Measurements from ENCODE around the gene LBP.
A peak's percentile ranks its signal among the peaks of the same experiment; 100 is the strongest.
"Not testable (repeated sequence)": the region's sequence is repeated elsewhere in the genome, so short reads cannot be mapped to it uniquely, and the experiment has no call there.

The LBP gene

DNA sequence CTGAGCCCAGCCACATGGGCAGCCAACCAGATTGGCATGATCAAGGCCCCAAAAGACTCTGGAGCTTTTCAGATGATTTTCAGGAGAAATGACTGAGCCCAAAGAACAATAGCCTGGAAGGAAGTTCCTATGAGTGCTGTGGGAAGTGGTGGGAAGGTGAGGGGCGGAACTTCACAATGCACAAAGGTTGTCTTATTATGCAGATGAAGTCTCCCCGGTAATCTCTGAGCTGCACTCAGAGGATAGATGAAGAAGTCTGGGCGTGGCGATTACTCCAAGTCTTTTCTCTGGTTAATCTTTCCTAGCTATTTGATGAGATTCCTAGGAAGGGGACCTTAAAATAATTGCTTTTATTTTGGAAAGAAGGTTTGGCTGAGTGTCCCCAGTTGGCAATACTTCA is 36.9 kb downstream of the LBP start:
- TF ChIP-seq TAF1 (IDR thresholded peaks at IDR 0.05; ENCODE audit: borderline replicate concordance, low read depth, low read length) = no peak
- TF ChIP-seq POLR2A (IDR thresholded peaks at IDR 0.05; ENCODE audit: low read depth, low read length) = no peak
- no peak for TF ChIP-seq POLR2AphosphoS5 (IDR thresholded peaks at IDR 0.05; ENCODE audit: low read depth, low read length)
- FAIRE-seq (no peak), DNase-seq (ENCODE audit: insufficient read length) (no peak)

DNA sequence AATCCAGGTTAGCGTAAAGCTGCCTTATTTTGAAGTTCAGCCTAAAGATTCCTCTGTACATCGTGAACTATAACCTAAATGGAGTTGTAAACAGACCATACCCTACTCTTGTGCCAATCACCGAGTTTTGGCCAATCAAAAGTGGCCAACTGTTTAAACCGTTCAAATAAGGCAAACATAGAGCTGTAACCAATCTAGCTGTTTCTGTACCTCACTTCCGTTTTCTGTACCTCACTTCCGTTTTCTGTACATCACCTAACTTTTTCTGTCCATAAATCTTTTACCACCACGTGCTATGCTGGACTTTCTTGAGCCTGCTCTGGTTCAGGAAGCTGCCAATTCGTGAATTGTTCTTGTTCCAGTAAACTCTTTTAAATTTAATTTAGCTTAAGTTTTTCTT is 39.7 kb downstream of the LBP start:
- FAIRE-seq = peak; percentile 40
- no peak for DNase-seq (ENCODE audit: insufficient read length)
- TF ChIP-seq POLR2AphosphoS5 (IDR thresholded peaks at IDR 0.05; ENCODE audit: low read depth, low read length) = no peak
- no peak for TF ChIP-seq POLR2A (IDR thresholded peaks at IDR 0.05; ENCODE audit: low read depth, low read length)
- no peak for TF ChIP-seq TAF1 (IDR thresholded peaks at IDR 0.05; ENCODE audit: borderline replicate concordance, low read depth, low read length)

DNA sequence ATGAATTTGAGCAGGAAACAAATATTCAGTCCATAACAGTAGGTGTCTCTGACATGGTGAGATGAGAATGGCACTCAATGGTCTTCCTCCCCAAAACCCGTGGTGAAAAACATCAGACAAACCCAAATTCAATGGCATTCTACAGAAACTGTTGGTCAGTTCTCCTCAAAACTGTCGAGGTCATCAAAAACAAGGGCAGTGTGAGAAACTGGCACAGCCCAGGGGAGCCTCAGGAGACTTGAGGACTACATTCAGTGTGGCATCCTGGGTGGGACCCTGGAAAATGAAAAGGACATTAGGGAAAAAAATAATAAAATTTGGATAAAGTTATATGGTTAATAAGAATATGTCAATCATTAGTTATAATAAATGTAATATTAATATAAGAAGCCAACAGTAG is 40.6 kb downstream of the LBP start:
- no peak for TF ChIP-seq TAF1 (IDR thresholded peaks at IDR 0.05; ENCODE audit: borderline replicate concordance, low read depth, low read length)
- no peak for TF ChIP-seq POLR2A (IDR thresholded peaks at IDR 0.05; ENCODE audit: low read depth, low read length)
- TF ChIP-seq POLR2AphosphoS5 (IDR thresholded peaks at IDR 0.05; ENCODE audit: low read depth, low read length) = no peak
- DNase-seq (ENCODE audit: insufficient read length) (no peak), FAIRE-seq (no peak)

DNA sequence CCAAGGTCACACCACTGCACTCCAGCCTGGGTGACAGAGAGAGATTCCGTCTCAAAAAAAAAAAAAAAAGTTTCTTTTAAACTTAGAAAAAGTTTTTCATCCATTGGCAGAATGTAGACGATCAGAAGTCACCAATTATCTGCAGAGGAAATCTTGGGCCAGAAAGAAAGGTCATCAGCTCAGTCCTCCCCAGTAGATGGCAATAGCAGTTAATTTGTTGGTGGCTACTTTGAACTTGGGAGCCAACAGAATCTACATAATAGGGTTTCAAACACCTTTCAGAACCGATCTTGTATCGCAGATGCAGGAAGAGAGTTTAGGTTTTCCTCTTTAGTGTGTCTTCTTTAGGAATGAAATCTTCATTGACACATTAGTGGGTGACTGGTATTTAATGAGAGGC is 41.7 kb downstream of the LBP start:
- no peak for TF ChIP-seq TAF1 (IDR thresholded peaks at IDR 0.05; ENCODE audit: borderline replicate concordance, low read depth, low read length)
- no peak for TF ChIP-seq POLR2A (IDR thresholded peaks at IDR 0.05; ENCODE audit: low read depth, low read length)
- no peak for TF ChIP-seq POLR2AphosphoS5 (IDR thresholded peaks at IDR 0.05; ENCODE audit: low read depth, low read length)
- DNase-seq (ENCODE audit: insufficient read length) = no peak
- no peak for FAIRE-seq

DNA sequence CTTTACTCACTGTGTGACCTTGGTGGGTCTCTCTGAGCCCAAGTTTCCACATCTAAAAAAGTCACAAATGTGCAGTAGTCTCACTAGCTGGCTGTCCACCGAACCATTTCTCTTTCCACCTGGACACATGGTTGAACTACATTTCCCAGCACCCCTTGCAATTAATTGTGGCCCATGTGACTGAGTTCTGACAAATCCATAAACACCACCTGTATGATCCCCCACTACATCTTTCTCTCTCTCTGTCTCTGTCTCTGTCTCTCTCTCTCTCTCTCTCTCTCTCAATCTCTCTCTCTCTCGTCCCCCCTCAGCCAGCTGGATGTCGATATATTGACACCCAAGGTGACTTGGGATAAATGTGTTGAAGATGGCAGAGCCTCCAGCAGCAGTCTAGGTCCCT is 46.1 kb downstream of the LBP start:
- FAIRE-seq (no peak), DNase-seq (ENCODE audit: insufficient read length) (no peak)
- TF ChIP-seq POLR2A (IDR thresholded peaks at IDR 0.05; ENCODE audit: low read depth, low read length) = no peak
- no peak for TF ChIP-seq TAF1 (IDR thresholded peaks at IDR 0.05; ENCODE audit: borderline replicate concordance, low read depth, low read length)
- TF ChIP-seq POLR2AphosphoS5 (IDR thresholded peaks at IDR 0.05; ENCODE audit: low read depth, low read length) = no peak

DNA sequence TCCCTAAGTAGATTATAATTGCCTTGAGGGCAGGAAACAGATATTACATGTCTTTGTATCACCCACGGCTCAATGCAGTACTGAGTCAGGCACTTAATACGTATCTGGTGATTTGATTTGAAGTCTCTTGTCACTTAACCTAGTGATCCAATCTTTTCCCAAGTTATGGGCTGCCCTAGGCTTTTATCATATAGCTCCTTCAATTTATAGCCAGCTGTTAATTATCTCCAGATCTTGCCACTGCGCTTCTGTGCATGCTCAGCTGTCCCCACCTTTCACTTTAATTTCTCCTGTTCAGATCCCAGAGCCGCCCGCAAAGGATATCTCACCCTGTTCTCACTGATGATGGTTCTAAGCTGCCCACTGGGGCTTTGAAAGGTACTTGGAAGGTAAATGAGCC is 47.0 kb downstream of the LBP start:
- TF ChIP-seq TAF1 (IDR thresholded peaks at IDR 0.05; ENCODE audit: borderline replicate concordance, low read depth, low read length) (no peak), POLR2AphosphoS5 (IDR thresholded peaks at IDR 0.05; ENCODE audit: low read depth, low read length) (no peak), POLR2A (IDR thresholded peaks at IDR 0.05; ENCODE audit: low read depth, low read length) (no peak)
- no peak for FAIRE-seq
- no peak for DNase-seq (ENCODE audit: insufficient read length)

DNA sequence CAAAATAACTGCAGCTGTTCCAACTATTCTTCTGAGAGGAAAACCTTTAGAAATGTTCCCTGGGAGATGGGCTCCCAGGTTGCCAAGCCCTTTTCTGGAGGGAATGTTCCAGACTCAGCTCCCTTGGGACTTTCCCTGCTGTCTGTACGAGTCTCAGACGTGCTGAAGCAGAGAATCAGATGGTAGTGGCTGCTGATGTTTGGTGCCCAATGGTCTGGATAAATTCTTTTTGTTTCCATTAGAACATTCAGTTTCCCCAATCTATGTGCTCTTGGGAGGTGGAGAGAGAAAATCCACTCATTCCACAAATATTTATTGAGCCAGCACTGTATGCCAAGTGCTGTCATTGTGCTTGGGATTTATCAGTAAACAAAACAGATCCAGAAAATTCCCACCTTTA is 48.9 kb downstream of the LBP start:
- no peak for FAIRE-seq
- no peak for DNase-seq (ENCODE audit: insufficient read length)
- TF ChIP-seq POLR2AphosphoS5 (IDR thresholded peaks at IDR 0.05; ENCODE audit: low read depth, low read length) (no peak), POLR2A (IDR thresholded peaks at IDR 0.05; ENCODE audit: low read depth, low read length) (no peak)

DNA sequence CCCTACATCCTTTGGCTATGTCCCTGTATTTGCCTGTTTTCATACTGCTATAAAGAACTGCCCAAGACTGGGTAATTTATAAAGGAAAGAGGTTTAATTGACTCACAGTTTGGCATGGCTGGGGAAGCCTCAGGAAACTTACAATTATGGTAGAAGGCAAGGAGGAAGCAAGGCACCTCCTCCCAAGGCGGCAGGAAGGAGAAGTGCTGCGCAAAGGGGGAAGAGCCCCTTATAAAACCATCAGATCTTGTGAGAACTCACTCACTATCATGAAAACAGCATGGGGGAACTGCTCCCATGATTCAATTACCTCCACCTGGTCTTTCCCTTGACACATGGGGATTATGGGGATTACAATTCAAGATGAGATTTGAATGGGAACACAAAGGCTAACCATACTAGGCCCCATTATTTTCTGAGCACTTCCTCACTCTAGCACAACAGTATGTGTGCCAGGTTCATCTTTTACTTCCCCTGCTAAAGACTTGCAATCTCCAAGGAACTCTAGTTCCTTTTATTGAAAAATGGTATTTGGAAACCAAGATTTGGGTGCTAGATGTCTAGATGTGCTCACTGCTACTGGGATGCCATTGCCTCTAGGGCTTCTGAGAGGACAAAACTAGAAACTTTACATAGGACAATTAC is 49.6 kb downstream of the LBP start:
- DNase-seq (ENCODE audit: insufficient read length); FAIRE-seq: not testable (repeated sequence)

DNA sequence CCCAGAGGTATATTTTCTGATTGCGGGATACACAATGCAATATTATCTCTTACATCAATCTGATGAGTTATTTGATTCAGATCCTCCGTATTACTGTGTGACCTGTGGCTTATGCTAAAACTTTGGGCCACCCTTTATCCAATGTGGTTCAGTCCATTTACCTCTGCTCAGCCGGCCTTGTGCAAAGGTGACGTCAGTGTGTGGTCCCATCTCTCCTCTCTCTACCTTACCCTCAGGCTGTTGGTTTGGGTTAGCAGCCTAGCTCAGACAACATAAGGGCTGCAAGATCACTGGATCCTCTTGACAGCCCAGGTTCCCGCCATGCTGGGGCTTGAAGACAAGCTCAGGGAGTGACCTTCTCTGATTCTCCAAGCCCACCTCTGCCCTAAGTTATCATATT is 55.8 kb downstream of the LBP start:
- TF ChIP-seq POLR2A (IDR thresholded peaks at IDR 0.05; ENCODE audit: low read depth, low read length) (no peak), POLR2AphosphoS5 (IDR thresholded peaks at IDR 0.05; ENCODE audit: low read depth, low read length) (no peak), TAF1 (IDR thresholded peaks at IDR 0.05; ENCODE audit: borderline replicate concordance, low read depth, low read length) (no peak)
- no peak for FAIRE-seq
- DNase-seq (ENCODE audit: insufficient read length) = no peak

DNA sequence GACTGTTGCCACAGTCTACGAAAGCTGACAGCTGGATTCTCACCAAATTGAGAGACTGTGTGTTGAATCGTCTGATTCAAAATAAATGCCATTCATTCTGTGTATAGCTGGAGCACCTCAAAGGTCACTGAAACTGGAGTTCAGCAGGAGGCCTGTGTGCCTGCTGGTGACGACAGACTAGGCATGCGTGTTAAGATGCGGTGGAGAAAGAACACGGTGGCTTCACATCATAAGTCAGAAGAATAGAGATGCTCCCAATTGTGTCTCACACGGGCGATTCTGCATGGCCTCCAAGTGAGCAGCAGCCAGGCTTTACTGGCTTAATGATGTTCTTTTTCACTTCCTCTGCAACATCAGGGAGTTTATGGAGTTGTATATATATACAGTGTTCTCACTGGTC is 56.5 kb downstream of the LBP start:
- FAIRE-seq = no peak
- DNase-seq (ENCODE audit: insufficient read length) = no peak
- TF ChIP-seq TAF1 (IDR thresholded peaks at IDR 0.05; ENCODE audit: borderline replicate concordance, low read depth, low read length) = no peak
- no peak for TF ChIP-seq POLR2A (IDR thresholded peaks at IDR 0.05; ENCODE audit: low read depth, low read length)
- no peak for TF ChIP-seq POLR2AphosphoS5 (IDR thresholded peaks at IDR 0.05; ENCODE audit: low read depth, low read length)

DNA sequence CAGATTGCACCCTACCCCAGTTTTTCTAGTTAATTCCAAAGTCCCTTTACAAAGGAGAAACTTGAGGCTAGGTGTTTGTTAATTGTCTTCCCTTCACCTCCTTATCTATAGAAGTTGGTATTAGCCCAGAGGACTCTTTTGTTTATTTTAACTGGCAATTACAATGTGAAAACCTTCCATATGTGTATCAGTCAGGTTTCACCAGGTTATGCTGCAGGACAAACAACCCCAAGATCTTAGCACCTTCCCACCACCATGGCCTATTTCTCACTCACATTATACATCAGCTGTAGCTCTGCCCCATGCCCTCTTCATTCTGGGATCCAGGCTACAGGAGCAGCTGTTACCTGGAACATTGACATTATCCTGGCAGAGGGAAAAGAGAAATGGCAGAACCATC is 57.7 kb downstream of the LBP start:
- TF ChIP-seq TAF1 (IDR thresholded peaks at IDR 0.05; ENCODE audit: borderline replicate concordance, low read depth, low read length) (no peak), POLR2A (IDR thresholded peaks at IDR 0.05; ENCODE audit: low read depth, low read length) (no peak), POLR2AphosphoS5 (IDR thresholded peaks at IDR 0.05; ENCODE audit: low read depth, low read length) (no peak)
- DNase-seq (ENCODE audit: insufficient read length) (no peak), FAIRE-seq (no peak)

DNA sequence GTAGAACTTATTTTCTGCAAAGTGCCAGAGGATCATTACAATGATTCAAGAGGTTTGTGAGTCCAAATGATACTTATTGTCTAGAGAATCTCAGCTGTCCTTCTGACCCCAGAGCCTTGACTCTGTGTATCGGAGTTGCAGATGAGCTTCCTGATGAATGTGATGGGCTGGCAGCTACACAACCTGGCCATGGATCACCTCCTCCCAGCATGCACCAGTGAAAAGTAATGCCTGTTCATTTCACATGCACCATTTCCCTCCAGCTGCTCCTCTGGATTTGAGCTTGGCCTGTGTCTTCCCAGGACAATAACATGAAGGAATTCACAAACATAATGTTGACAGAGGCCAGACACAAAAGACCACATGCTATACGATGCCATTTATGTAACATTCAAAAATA is 58.9 kb downstream of the LBP start:
- FAIRE-seq = no peak
- DNase-seq (ENCODE audit: insufficient read length) = no peak
- TF ChIP-seq POLR2AphosphoS5 (IDR thresholded peaks at IDR 0.05; ENCODE audit: low read depth, low read length) = no peak
- no peak for TF ChIP-seq POLR2A (IDR thresholded peaks at IDR 0.05; ENCODE audit: low read depth, low read length)
- TF ChIP-seq TAF1 (IDR thresholded peaks at IDR 0.05; ENCODE audit: borderline replicate concordance, low read depth, low read length) = no peak

DNA sequence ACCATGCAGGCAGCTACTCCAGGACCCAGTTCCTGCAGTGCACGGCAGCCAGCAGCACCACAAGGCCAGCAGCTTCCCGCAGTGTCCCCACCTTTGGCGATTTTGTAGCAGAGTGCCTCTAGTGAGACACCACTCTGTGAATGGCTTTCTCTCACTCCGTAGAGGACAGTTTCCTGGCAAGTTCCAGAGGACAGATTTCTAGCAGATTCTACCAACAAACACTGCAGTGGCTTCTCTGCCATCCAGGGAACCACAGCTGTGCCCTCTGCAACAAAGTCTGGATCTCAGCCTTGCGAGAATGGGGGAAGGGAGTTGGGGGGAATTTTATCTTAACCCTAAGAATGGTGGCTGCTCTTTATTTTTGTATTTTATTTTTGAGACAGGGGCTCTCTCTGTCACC is 60.2 kb downstream of the LBP start:
- TF ChIP-seq POLR2A (IDR thresholded peaks at IDR 0.05; ENCODE audit: low read depth, low read length) = no peak
- no peak for TF ChIP-seq POLR2AphosphoS5 (IDR thresholded peaks at IDR 0.05; ENCODE audit: low read depth, low read length)
- no peak for TF ChIP-seq TAF1 (IDR thresholded peaks at IDR 0.05; ENCODE audit: borderline replicate concordance, low read depth, low read length)
- DNase-seq (ENCODE audit: insufficient read length) (no peak), FAIRE-seq (no peak)
